VCaP (cell line): ENCODE results near the gene DDX5.

Experiments
- H3K27ac ChIP-seq: fragments of 450-650 bp; 2 replicates; pipeline ENCODE4 v1.5.1; 2017
- TF ChIP-seq, protein P1 (sequence below): fragments of 450-650 bp; conservative IDR thresholded peaks from 2 replicates; pipeline ENCODE4 v1.5.1; 2017; ENCODE audit warnings: mild to moderate bottlenecking, moderate library complexity

Gene DDX5

GRCh38 chr17:64458756-64459155 is 47.3 kb downstream of the DDX5 start:
- no peak overlapping the region for H3K27ac ChIP-seq
- TF ChIP-seq, protein P1, sequence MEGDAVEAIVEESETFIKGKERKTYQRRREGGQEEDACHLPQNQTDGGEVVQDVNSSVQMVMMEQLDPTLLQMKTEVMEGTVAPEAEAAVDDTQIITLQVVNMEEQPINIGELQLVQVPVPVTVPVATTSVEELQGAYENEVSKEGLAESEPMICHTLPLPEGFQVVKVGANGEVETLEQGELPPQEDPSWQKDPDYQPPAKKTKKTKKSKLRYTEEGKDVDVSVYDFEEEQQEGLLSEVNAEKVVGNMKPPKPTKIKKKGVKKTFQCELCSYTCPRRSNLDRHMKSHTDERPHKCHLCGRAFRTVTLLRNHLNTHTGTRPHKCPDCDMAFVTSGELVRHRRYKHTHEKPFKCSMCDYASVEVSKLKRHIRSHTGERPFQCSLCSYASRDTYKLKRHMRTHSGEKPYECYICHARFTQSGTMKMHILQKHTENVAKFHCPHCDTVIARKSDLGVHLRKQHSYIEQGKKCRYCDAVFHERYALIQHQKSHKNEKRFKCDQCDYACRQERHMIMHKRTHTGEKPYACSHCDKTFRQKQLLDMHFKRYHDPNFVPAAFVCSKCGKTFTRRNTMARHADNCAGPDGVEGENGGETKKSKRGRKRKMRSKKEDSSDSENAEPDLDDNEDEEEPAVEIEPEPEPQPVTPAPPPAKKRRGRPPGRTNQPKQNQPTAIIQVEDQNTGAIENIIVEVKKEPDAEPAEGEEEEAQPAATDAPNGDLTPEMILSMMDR, result no peak

GRCh38 chr17:64457156-64457555 is 48.9 kb downstream of the DDX5 start:
- H3K27ac ChIP-seq, result no peak overlapping the region

GRCh38 chr17:64455993-64456885 is 49.9 kb downstream of the DDX5 start:
- TF ChIP-seq, protein P1, result no peak
- H3K27ac ChIP-seq, result no peak overlapping the region

More at GRCh38 chr17:64457156-64457555, 48.9 kb downstream of the DDX5 start:
- TF ChIP-seq, protein P1, result no peak

- H3K27ac ChIP-seq, result no peak overlapping the region
- TF ChIP-seq, protein P1, result no peak
Observed at GRCh38 chr17:64449545-64449944, 56.5 kb downstream of the DDX5 start.

DNA sequence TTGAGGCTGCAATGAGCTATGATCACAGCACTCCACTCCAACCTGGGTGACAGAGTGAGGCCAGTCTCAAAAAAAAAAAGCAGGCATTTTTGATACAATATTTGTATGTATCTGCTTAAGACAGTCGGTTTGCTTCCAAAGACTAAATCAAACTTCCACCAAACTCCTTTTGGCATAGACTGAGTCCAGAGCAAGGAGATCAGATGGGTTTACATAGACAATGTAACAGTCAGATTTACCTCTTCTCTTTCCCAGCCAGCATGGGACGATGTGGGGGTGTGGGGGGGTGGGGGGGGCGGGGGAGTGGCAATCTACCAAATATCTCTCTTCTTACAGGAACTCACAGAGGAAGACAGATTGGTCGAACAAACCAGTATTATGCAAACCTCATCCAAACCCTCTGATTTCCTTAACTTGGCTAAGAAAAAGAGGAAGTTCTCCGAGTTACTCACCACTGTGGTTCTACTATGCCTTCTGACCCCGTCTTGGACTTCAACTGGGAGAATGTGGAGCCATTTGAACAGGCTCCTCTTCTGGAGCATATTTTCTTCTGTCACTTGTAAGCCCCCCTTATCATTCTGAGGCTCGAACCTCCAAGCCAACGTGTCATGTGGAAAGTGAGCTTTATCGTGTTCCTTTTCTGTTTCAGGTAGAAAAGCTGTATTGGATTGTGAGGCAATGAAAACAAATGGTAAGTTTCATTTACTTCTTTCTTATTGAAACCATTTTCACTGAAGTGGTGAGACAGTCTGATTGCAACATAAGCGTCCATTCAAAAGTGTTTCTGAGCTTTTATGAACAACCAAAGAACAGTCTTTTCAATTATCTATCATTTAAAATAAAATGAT is 57.2 kb downstream of the DDX5 start, which contains the start of gene MILR1:
Gene MILR1, plus strand, starts transcription at position 451 of the 848 bp plus-strand sequence. Its CDS starts 54 bp downstream, at position 505.
- TF ChIP-seq, protein P1, result no peak
- H3K27ac ChIP-seq, result no peak within 1 kb of the TSS
